HepG2 (cell line): ENCODE data around the gene ARHGAP5. TPM values are rescaled to one million over a fixed set of nuclear protein-coding genes. Genes with fewer than 3 reads are reported as not detected.
A peak's percentile ranks its signal among the peaks of the same experiment; 100 is the strongest.

ENCODE experiments used
- ETV5 ChIP-seq: IDR thresholded peaks from 2 replicates; pipeline ENCODE4 v1.6.1; 2018; ENCODE audit warnings: missing biosample characterization, missing genetic modification reagents, inconsistent platforms, borderline replicate concordance
- HOXA3 ChIP-seq: sonication (generic); formaldehyde crosslinking; IDR thresholded peaks from 2 replicates; pipeline ENCODE4 v1.5.0; 2020; ENCODE audit warnings: missing genetic modification reagents
- KIAA2018 ChIP-seq: sonication (generic); formaldehyde crosslinking; IDR thresholded peaks from 2 replicates; pipeline ENCODE4 v1.5.0; 2020; ENCODE audit warnings: mild to moderate bottlenecking, missing genetic modification reagents, borderline replicate concordance
- MBD4 ChIP-seq: IDR thresholded peaks from 2 replicates; pipeline ENCODE4 v1.6.1; 2012; ENCODE audit warnings: low read length, inconsistent platforms, borderline replicate concordance
- MTF2 ChIP-seq: sonication (generic); formaldehyde crosslinking; IDR thresholded peaks from 2 replicates; pipeline ENCODE4 v1.5.0; 2020; ENCODE audit warnings: missing genetic modification reagents, borderline replicate concordance
- NFYC ChIP-seq: IDR thresholded peaks from 2 replicates; pipeline ENCODE4 v1.6.1; 2016; ENCODE audit warnings: missing genetic modification reagents, missing compliant biosample characterization
- PITX1 ChIP-seq: sonication (generic); formaldehyde crosslinking; IDR thresholded peaks from 2 replicates; pipeline ENCODE4 v1.5.1; 2020; ENCODE audit warnings: mild to moderate bottlenecking, missing genetic modification reagents
- PRMT3 ChIP-seq: sonication (generic); formaldehyde crosslinking; IDR thresholded peaks from 2 replicates; pipeline ENCODE4 v1.8.1; 2022; ENCODE audit warnings: low read depth, mild to moderate bottlenecking, moderate library complexity, missing genetic modification reagents, borderline replicate concordance
- SAP130 ChIP-seq: IDR thresholded peaks from 2 replicates; pipeline ENCODE4 v1.6.1; 2016; ENCODE audit warnings: low read depth
- ZFP91 ChIP-seq: sonication (generic); formaldehyde crosslinking; IDR thresholded peaks from 2 replicates; pipeline ENCODE4 v1.9.0; 2022; ENCODE audit warnings: missing genetic modification reagents, mild to moderate bottlenecking, borderline replicate concordance
- ZNF513 ChIP-seq: sonication (generic); formaldehyde crosslinking; conservative IDR thresholded peaks from 2 replicates; pipeline ENCODE4 v1.5.0; 2020; ENCODE audit warnings: missing genetic modification reagents
- ZNF557 ChIP-seq: sonication (generic); formaldehyde crosslinking; IDR thresholded peaks from 2 replicates; pipeline ENCODE4 v1.4.0; 2020; ENCODE audit warnings: missing genetic modification reagents
- ZNF770 ChIP-seq: sonication (generic); formaldehyde crosslinking; IDR thresholded peaks from 2 replicates; pipeline ENCODE4 v1.5.0; 2020; ENCODE audit warnings: mild to moderate bottlenecking, missing genetic modification reagents
- ZNF780A ChIP-seq: sonication (generic); formaldehyde crosslinking; IDR thresholded peaks from 2 replicates; pipeline ENCODE4 v1.8.0; 2022; ENCODE audit warnings: mild to moderate bottlenecking, missing genetic modification reagents, moderate library complexity
- ZNF878 ChIP-seq: sonication (generic); formaldehyde crosslinking; IDR thresholded peaks from 2 replicates; pipeline ENCODE4 v1.8.1; 2023; ENCODE audit warnings: mild to moderate bottlenecking, missing genetic modification reagents, moderate library complexity
- polyA plus RNA-seq, 8 experiments: library from polyadenylated mRNA; depleted of rRNA in 3 of 8; stranded (reverse) in 7 of 8; unstranded in 1 of 8; fragments of >200 nt; fragmentation: Illumina TruSeq in 4 of 8; extraction: Trizol in 4 of 8; gene quantifications; 2 replicates each; pipeline versions ENCODE4 v1.2.1 to v1.2.3, GENCODE V29; 2011 to 2016; ENCODE audit warnings: low read depth in 4 of 8, missing spikeins in 1 of 8, mixed read lengths in 1 of 8; ENCODE audit not compliant: insufficient read depth in 1 of 8
- total RNA-seq, 5 experiments: library from RNA; depleted of rRNA; stranded (reverse); fragments of >200 nt; fragmentation: Illumina TruSeq; extraction: Trizol; gene quantifications; 2 replicates each; pipeline ENCODE4 v1.2.3, GENCODE V29; 2016; ENCODE audit warnings: low read depth in 1 of 5

ARHGAP5 gene
- total and polyA plus RNA-seq, 2 of the 13 experiments (the other 11 are each of a cell fraction or from before 2014, with no cell fraction given) = 33.7 to 144 TPM

- TF ChIP-seq KIAA2018 (CRISPR knock-in tag) (peak; percentile 41; the same call in 1 of the 2 replicates), PRMT3 (CRISPR knock-in tag) (peak; percentile 49; the same call in 1 of the 2 replicates), SAP130 (no peak), ZNF878 (CRISPR knock-in tag) (0 out of 2 replicates have a peak, but pooled peaks have one; percentile 70), ZFP91 (CRISPR knock-in tag) (peak; percentile 10; the same call in 1 of the 2 replicates), ZNF770 (CRISPR knock-in tag) (0 out of 2 replicates have a peak, but pooled peaks have one; percentile 41), ETV5 (CRISPR knock-in tag) (peak; percentile 51), ZNF513 (no peak; the same call in 1 of the 2 replicates), HOXA3 (CRISPR knock-in tag) (peak; percentile 57), PITX1 (CRISPR knock-in tag) (peak; percentile 60; the same call in 1 of the 2 replicates), NFYC (CRISPR knock-in tag) (no peak), ZNF557 (CRISPR knock-in tag) (no peak), MTF2 (CRISPR knock-in tag) (no peak), ZNF780A (peak; percentile 77; the same call in 1 of the 2 replicates), MBD4 (no peak)
Observed at GRCh38 chr14:32201816-32202490, 124.8 kb downstream of the ARHGAP5 start, which contains the start of gene RNU6-7 (continued).
